Mesenchymal stem cell (in vitro differentiated cells and primary cell): ENCODE measurements around the gene SIGLECL1.
"Not testable (repeated sequence)": the region's sequence is repeated elsewhere in the genome, so short reads cannot be mapped to it uniquely, and the experiment has no call there.

Experiments
- DNase-seq: peaks from one replicate; pipeline ENCODE4 v3.0.0-alpha.2; 2013
- H2AFZ ChIP-seq: one replicate; pipeline ENCODE4 v1.6.1; 2013; ENCODE audit warnings: low read depth, mild to moderate bottlenecking, control low read depth, inconsistent platforms, low read length, moderate library complexity
- H2AK5ac ChIP-seq: 2 replicates; pipeline ENCODE4 v1.6.1; 2013; ENCODE audit warnings: low read length, moderate library complexity, mild to moderate bottlenecking, inconsistent platforms; ENCODE audit not compliant: severe bottlenecking
- H2BK120ac ChIP-seq: one replicate; pipeline ENCODE4 v1.6.1; 2013; ENCODE audit warnings: low read depth, mild to moderate bottlenecking, inconsistent platforms, low read length, moderate library complexity
- H2BK12ac ChIP-seq, 2 experiments: one replicate each; pipeline ENCODE4 v1.6.1; 2013; ENCODE audit warnings: inconsistent platforms in 2 of 2, low read length in 2 of 2, mild to moderate bottlenecking in 2 of 2, moderate library complexity in 2 of 2, control low read depth in 1 of 2
- H2BK15ac ChIP-seq: one replicate; pipeline ENCODE4 v1.6.1; 2013; ENCODE audit warnings: mild to moderate bottlenecking, low read depth, inconsistent platforms; ENCODE audit not compliant: poor library complexity, severe bottlenecking
- H2BK5ac ChIP-seq: 2 replicates; pipeline ENCODE4 v1.6.1; 2013; ENCODE audit warnings: low read depth, mild to moderate bottlenecking, low read length, control low read depth, inconsistent platforms; ENCODE audit not compliant: poor library complexity, severe bottlenecking
- H3K14ac ChIP-seq, 2 experiments: one replicate each; pipeline ENCODE4 v1.6.1; 2013; ENCODE audit warnings: inconsistent platforms in 2 of 2, low read length in 2 of 2, control low read depth in 1 of 2, mild to moderate bottlenecking in 1 of 2, moderate library complexity in 1 of 2
- H3K18ac ChIP-seq, 2 experiments: one replicate each; pipeline ENCODE4 v1.6.1; 2013; ENCODE audit warnings: inconsistent platforms in 2 of 2, low read length in 2 of 2, control low read depth in 1 of 2, low read depth in 1 of 2, mild to moderate bottlenecking in 1 of 2
- H3K23ac ChIP-seq, 2 experiments: one replicate each; pipeline ENCODE4 v1.6.1; 2013; ENCODE audit warnings: inconsistent platforms in 2 of 2, low read length in 2 of 2, mild to moderate bottlenecking in 2 of 2, moderate library complexity in 2 of 2, control low read depth in 1 of 2
- H3K27ac ChIP-seq: 2 replicates; pipeline ENCODE4 v1.5.1; 2013; ENCODE audit warnings: mild to moderate bottlenecking, moderate library complexity, low read length, control low read depth, inconsistent platforms; ENCODE audit not compliant: poor library complexity, severe bottlenecking
- H3K27me3 ChIP-seq, 2 experiments: 2 replicates each; pipeline versions ENCODE4 v1.6.1 to v1.7.0; 2013; ENCODE audit warnings: low read length in 2 of 2, mild to moderate bottlenecking in 2 of 2, moderate library complexity in 2 of 2, control low read depth in 1 of 2, inconsistent platforms in 1 of 2; ENCODE audit not compliant: control insufficient read depth in 1 of 2, insufficient read depth in 1 of 2
- H3K36me3 ChIP-seq, 2 experiments: 2 replicates each; pipeline versions ENCODE4 v1.6.1 to v1.7.0; 2013; ENCODE audit warnings: low read length in 2 of 2, control low read depth in 1 of 2, inconsistent platforms in 1 of 2, low read depth in 1 of 2, mild to moderate bottlenecking in 1 of 2; ENCODE audit not compliant: insufficient read depth in 2 of 2, control insufficient read depth in 1 of 2
- H3K4ac ChIP-seq, 2 experiments: one replicate each; pipeline ENCODE4 v1.6.1; 2013; ENCODE audit warnings: inconsistent platforms in 2 of 2, low read length in 2 of 2, mild to moderate bottlenecking in 2 of 2, moderate library complexity in 2 of 2, control low read depth in 1 of 2, low read depth in 1 of 2
- H3K4me1 ChIP-seq: 2 replicates; pipeline ENCODE4 v1.6.1; 2013; ENCODE audit warnings: low read depth, low read length, control low read depth; ENCODE audit not compliant: control insufficient read depth, insufficient read depth
- H3K4me2 ChIP-seq: 2 replicates; pipeline ENCODE4 v1.6.1; 2013; ENCODE audit warnings: low read length, mild to moderate bottlenecking, inconsistent platforms; ENCODE audit not compliant: poor library complexity, severe bottlenecking
- H3K4me3 ChIP-seq, 2 experiments: 2 replicates each; pipeline versions ENCODE4 v1.5.1 to v1.7.0; 2013; ENCODE audit warnings: low read length in 2 of 2, mild to moderate bottlenecking in 2 of 2, control low read depth in 1 of 2, low read depth in 1 of 2; ENCODE audit not compliant: insufficient read depth in 1 of 2
- H3K79me1 ChIP-seq: replicated peaks from 2 replicates; pipeline ENCODE4 v1.6.1; 2013; ENCODE audit warnings: mild to moderate bottlenecking, control low read depth, low read length, inconsistent platforms; ENCODE audit not compliant: poor library complexity, severe bottlenecking
- H3K9ac ChIP-seq: 2 replicates; pipeline ENCODE4 v1.7.0; 2013; ENCODE audit warnings: mild to moderate bottlenecking, low read length, moderate library complexity
- H3K9me3 ChIP-seq: 2 replicates; pipeline ENCODE4 v1.7.0; 2013; ENCODE audit warnings: mild to moderate bottlenecking, low read length; ENCODE audit not compliant: control insufficient read depth
- H4K8ac ChIP-seq: one replicate; pipeline ENCODE4 v1.6.1; 2013; ENCODE audit warnings: inconsistent platforms, mild to moderate bottlenecking, low read length, moderate library complexity
- H4K91ac ChIP-seq: one replicate; pipeline ENCODE4 v1.6.1; 2013; ENCODE audit warnings: mild to moderate bottlenecking, low read length, inconsistent platforms
- WGBS: methylation state at CpG from one replicate; pipeline ENCODE4 v1.1.7; 2013; ENCODE audit warnings: mixed read lengths; 5-methylcytosine and 5-hydroxymethylcytosine counted together

Gene SIGLECL1

GRCh38 chr19:51207747-51208146 is 43.1 kb upstream of the SIGLECL1 start:
- H3K23ac ChIP-seq = no peak overlapping the region

GRCh38 chr19:51210191-51210784 is 40.6 kb upstream of the SIGLECL1 start:
- WGBS = 66% methylated on average over 5 of the region's 6 CpGs
- H3K14ac ChIP-seq = no peak overlapping the region

More at GRCh38 chr19:51207747-51208146, 43.1 kb upstream of the SIGLECL1 start:
- Histone ChIP-seq H3K9ac (no peak overlapping the region), H2BK15ac (no peak overlapping the region), H3K79me1 (no peaks in the 10 kb centered on the region), H3K4me2 (no peak overlapping the region), H3K27ac (no peak overlapping the region), H2BK12ac (no peak overlapping the region), H3K4me1 (no peaks in the 10 kb centered on the region), H3K4me3 (no peak overlapping the region), H4K8ac (no peak overlapping the region), H2AFZ (no peak overlapping the region), H3K18ac (no peak overlapping the region), H4K91ac (no peak overlapping the region), H2BK120ac (no peak overlapping the region), H3K4ac (no peak overlapping the region), H3K36me3 (no peaks in the 10 kb centered on the region), H3K14ac (no peak overlapping the region), H3K9me3 (no peaks in the 10 kb centered on the region), H2AK5ac (no peak overlapping the region), H2BK5ac (no peak overlapping the region), H3K27me3 (peaks cover 0 to 2% of the 10 kb centered on the region in 2 experiments)
- no peak for DNase-seq
- WGBS = 18% methylated on average over 2 of the region's 2 CpGs

DNA sequence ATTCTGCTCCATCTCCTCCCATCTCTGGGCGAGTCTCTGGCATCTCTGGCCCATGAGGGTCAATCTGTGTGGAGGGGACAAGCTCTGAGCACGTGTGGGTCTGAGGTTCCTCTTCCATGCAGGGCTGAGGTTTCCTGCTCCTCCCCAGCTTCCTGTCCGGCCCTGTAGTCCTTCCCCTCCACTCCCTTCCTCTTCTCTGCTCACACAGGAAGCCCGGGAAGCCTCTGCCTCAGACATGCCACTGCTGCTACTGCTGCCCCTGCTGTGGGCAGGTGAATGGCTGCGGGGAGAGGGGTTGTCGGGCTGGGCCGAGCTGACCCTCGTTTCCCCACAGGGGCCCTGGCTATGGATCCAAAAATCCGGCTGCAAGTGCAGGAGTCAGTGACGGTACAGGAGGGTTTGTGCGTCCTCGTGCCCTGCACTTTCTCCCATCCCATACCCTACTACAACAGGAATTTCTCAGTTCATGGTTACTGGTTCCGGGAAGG is 40.0 kb upstream of the SIGLECL1 start:
- not testable (repeated sequence) for H3K36me3 ChIP-seq, H2BK5ac ChIP-seq, H3K4me3 ChIP-seq, H3K27me3 ChIP-seq, H2AFZ ChIP-seq, H3K18ac ChIP-seq, H3K79me1 ChIP-seq, H3K4me2 ChIP-seq, H3K4ac ChIP-seq, H3K9me3 ChIP-seq, H2BK120ac ChIP-seq, H3K23ac ChIP-seq, H3K14ac ChIP-seq, H2BK15ac ChIP-seq, H3K27ac ChIP-seq, DNase-seq, H3K4me1 ChIP-seq, H2BK12ac ChIP-seq, H2AK5ac ChIP-seq, H4K91ac ChIP-seq, H3K9ac ChIP-seq, H4K8ac ChIP-seq
- 72% methylated on average over 11 of the region's 13 CpGs for WGBS

More at GRCh38 chr19:51210191-51210784, 40.6 kb upstream of the SIGLECL1 start:
- Histone ChIP-seq H2BK15ac (no peak overlapping the region), H4K91ac (no peak overlapping the region), H3K4me2 (no peak overlapping the region), H3K27me3 (no peaks in the 10 kb centered on the region), H2AFZ (no peak overlapping the region), H2AK5ac (no peak overlapping the region), H3K36me3 (no peaks in the 10 kb centered on the region), H4K8ac (no peak overlapping the region), H2BK12ac (no peak overlapping the region), H3K27ac (no peak overlapping the region), H3K4me3 (no peak overlapping the region), H3K9ac (no peak overlapping the region), H3K9me3 (no peaks in the 10 kb centered on the region), H3K79me1 (no peaks in the 10 kb centered on the region), H3K23ac (no peak overlapping the region), H2BK5ac (no peak overlapping the region), H3K4ac (no peak overlapping the region), H2BK120ac (no peak overlapping the region), H3K18ac (no peak overlapping the region), H3K4me1 (no peaks in the 10 kb centered on the region)
- no peak for DNase-seq

GRCh38 chr19:51211833-51212232 is 39.0 kb upstream of the SIGLECL1 start:
- Histone ChIP-seq H2BK5ac (no peak overlapping the region), H4K8ac (no peak overlapping the region), H2AFZ (no peak overlapping the region), H3K36me3 (no peaks in the 10 kb centered on the region), H2AK5ac (no peak overlapping the region), H3K79me1 (no peaks in the 10 kb centered on the region), H3K9me3 (no peaks in the 10 kb centered on the region), H2BK120ac (no peak overlapping the region), H3K27me3 (no peaks in the 10 kb centered on the region), H3K27ac (no peak overlapping the region), H3K4me2 (no peak overlapping the region), H3K14ac (no peak overlapping the region), H3K4me1 (no peaks in the 10 kb centered on the region), H3K18ac (no peak overlapping the region), H3K23ac (no peak overlapping the region), H2BK15ac (no peak overlapping the region), H4K91ac (no peak overlapping the region), H3K9ac (no peak overlapping the region), H3K4ac (no peak overlapping the region), H3K4me3 (no peak overlapping the region), H2BK12ac (no peak overlapping the region)
- no peak for DNase-seq
- 75% methylated on average over 9 of the region's 9 CpGs for WGBS
